ENCODE measurements around the gene PELI2.

Gene PELI2

GRCh38 chr14:56119201-56119981, 1.2 kb downstream of the PELI2 start:
- peak; percentile 70 for DNase-seq (ENCODE audit: low read depth, low spot score)

- DNase-seq (ENCODE audit: low read depth, low spot score), result peak; percentile 64
These were observed 2.0 kb downstream of the PELI2 start for GRCh38 chr14:56120091-56120691.

GRCh38 chr14:56121816-56122215, 3.6 kb downstream of the PELI2 start:
- no peak for DNase-seq (ENCODE audit: low read depth, low spot score)

GRCh38 chr14:56122301-56122700, 4.1 kb downstream of the PELI2 start:
- DNase-seq (ENCODE audit: low read depth, low spot score), result no peak

- DNase-seq (ENCODE audit: low read depth, low spot score), result no peak
These were observed 6.1 kb downstream of the PELI2 start for GRCh38 chr14:56124327-56124726.

GRCh38 chr14:56125772-56126636, 7.8 kb downstream of the PELI2 start:
- DNase-seq (ENCODE audit: low read depth, low spot score), result peak; percentile 69

GRCh38 chr14:56126637-56126913, 8.4 kb downstream of the PELI2 start:
- no peak for DNase-seq (ENCODE audit: low read depth, low spot score)

GRCh38 chr14:56127156-56127555, 8.9 kb downstream of the PELI2 start:
- no peak for DNase-seq (ENCODE audit: low read depth, low spot score)

- no peak for DNase-seq (ENCODE audit: low read depth, low spot score)
These were observed 10.9 kb downstream of the PELI2 start for GRCh38 chr14:56129092-56129491.

GRCh38 chr14:56129933-56130332, 11.7 kb downstream of the PELI2 start:
- no peak for DNase-seq (ENCODE audit: low read depth, low spot score)

- no peak for DNase-seq (ENCODE audit: low read depth, low spot score)
These were observed 13.0 kb downstream of the PELI2 start for GRCh38 chr14:56131004-56131864.

- DNase-seq (ENCODE audit: low read depth, low spot score), result no peak
These were observed 13.9 kb downstream of the PELI2 start for GRCh38 chr14:56131865-56132833.

- no peak for DNase-seq (ENCODE audit: low read depth, low spot score)
These were observed 15.3 kb downstream of the PELI2 start for GRCh38 chr14:56133547-56133946.

GRCh38 chr14:56135001-56135400, 16.8 kb downstream of the PELI2 start:
- DNase-seq (ENCODE audit: low read depth, low spot score), result no peak

- no peak for DNase-seq (ENCODE audit: low read depth, low spot score)
These were observed 17.5 kb downstream of the PELI2 start for GRCh38 chr14:56135668-56136067.

- DNase-seq (ENCODE audit: low read depth, low spot score), result no peak
These were observed 18.6 kb downstream of the PELI2 start for GRCh38 chr14:56136571-56137452.

GRCh38 chr14:56137453-56137807, 19.2 kb downstream of the PELI2 start:
- DNase-seq (ENCODE audit: low read depth, low spot score), result no peak

- DNase-seq (ENCODE audit: low read depth, low spot score), result no peak
These were observed 19.6 kb downstream of the PELI2 start for GRCh38 chr14:56137849-56138248.

- no peak for DNase-seq (ENCODE audit: low read depth, low spot score)
These were observed 20.7 kb downstream of the PELI2 start for GRCh38 chr14:56138928-56139327.

- no peak for DNase-seq (ENCODE audit: low read depth, low spot score)
These were observed 24.1 kb downstream of the PELI2 start for GRCh38 chr14:56142314-56142713.
